ENCODE measurements around the gene IL1R2. TPM values are rescaled to one million over a fixed set of nuclear protein-coding genes. Genes with fewer than 3 reads are reported as not detected.

Gene IL1R2
- total RNA-seq, 4 donors from 2014 or later: 2.7 to 6.1 (median 3.6) TPM

DNA sequence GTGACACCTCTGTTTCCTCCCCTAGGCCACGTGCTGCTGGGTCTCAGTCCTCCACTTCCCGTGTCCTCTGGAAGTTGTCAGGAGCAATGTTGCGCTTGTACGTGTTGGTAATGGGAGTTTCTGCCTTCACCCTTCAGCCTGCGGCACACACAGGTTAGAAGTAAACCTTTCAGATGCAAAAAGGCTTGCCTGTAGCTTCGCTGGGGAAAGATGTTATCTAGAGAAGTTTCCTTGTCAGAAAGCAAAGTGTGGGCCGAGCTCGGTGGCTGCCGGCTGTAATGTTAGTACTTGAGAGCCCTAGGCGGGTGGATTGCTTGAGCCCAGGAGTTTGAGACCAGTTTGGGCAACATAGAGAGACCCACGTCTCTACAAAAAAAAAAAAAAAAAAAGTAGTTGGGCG is 16.7 kb downstream of the IL1R2 start:
- H3K27ac ChIP-seq: no peak overlapping the region
- H3K4me3 ChIP-seq (replicated peaks in 1 of 3): no peak overlapping the region
- no peaks in the 10 kb centered on the region for H3K9me3 ChIP-seq
- H3K36me3 ChIP-seq: no peaks in the 10 kb centered on the region
- H3K27me3 ChIP-seq: no peaks in the 10 kb centered on the region
- no peak for DNase-seq
- intact Hi-C loops (cut with DNase I): loop anchor here (10.0 kb wide), 1 partner anchor 124 kb away; no protein-coding TSS in a partner anchor
- no peak for TF ChIP-seq POLR2A (IDR thresholded peaks at IDR 0.05)
- TF ChIP-seq, protein P1, sequence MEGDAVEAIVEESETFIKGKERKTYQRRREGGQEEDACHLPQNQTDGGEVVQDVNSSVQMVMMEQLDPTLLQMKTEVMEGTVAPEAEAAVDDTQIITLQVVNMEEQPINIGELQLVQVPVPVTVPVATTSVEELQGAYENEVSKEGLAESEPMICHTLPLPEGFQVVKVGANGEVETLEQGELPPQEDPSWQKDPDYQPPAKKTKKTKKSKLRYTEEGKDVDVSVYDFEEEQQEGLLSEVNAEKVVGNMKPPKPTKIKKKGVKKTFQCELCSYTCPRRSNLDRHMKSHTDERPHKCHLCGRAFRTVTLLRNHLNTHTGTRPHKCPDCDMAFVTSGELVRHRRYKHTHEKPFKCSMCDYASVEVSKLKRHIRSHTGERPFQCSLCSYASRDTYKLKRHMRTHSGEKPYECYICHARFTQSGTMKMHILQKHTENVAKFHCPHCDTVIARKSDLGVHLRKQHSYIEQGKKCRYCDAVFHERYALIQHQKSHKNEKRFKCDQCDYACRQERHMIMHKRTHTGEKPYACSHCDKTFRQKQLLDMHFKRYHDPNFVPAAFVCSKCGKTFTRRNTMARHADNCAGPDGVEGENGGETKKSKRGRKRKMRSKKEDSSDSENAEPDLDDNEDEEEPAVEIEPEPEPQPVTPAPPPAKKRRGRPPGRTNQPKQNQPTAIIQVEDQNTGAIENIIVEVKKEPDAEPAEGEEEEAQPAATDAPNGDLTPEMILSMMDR (IDR thresholded peaks at IDR 0.05): no peak
- peaks cover 18 to 29% of the 10 kb centered on the region in 2 donors for H3K4me1 ChIP-seq
- WGBS, 2 donors: 96 to 98% methylated on average over 12 of the region's 12 CpGs

DNA sequence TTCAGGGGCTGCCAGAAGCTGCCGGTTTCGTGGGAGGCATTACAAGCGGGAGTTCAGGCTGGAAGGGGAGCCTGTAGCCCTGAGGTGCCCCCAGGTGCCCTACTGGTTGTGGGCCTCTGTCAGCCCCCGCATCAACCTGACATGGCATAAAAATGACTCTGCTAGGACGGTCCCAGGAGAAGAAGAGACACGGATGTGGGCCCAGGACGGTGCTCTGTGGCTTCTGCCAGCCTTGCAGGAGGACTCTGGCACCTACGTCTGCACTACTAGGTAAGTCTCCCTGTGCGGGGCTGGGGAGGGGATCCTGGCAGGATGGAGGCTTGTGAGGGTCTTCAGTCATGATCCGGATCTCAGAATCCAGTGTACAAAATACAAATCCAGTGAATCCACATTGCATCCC is 17.8 kb downstream of the IL1R2 start:
- Histone ChIP-seq H3K9me3 (no peaks in the 10 kb centered on the region), H3K4me1 (peaks cover 12 to 23% of the 10 kb centered on the region in 2 donors), H3K36me3 (no peaks in the 10 kb centered on the region), H3K27me3 (no peaks in the 10 kb centered on the region), H3K4me3 (replicated peaks in 1 of 3) (no peak overlapping the region), H3K27ac (no peak overlapping the region)
- no peak for DNase-seq
- 96 to 97% methylated on average over 9 to 10 of the region's 10 CpGs for WGBS, 2 donors
- no peak for TF ChIP-seq POLR2A (IDR thresholded peaks at IDR 0.05)
- TF ChIP-seq, protein P1 (IDR thresholded peaks at IDR 0.05): no peak
- intact Hi-C loops (cut with DNase I): loop anchor here (10.0 kb wide), 1 partner anchor 125 kb away; no protein-coding TSS in a partner anchor

DNA sequence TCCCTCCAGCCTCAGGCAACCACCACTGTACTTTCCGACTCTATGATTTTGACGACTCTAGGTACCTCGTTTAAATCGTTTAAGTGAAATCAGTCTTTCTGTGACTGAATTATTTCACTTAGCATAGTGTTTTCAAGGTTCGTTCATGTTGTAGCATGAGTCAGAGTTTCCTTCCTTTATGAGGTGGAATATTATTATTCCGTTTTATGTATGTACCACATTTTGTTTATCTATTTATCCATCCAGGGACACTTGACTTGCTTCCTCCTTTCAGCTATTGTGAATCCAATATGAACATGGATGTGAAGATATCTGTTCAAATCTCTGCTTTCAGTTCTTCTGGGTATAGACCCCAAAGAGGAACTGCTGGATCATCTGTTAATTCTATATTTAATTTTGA is 19.1 kb downstream of the IL1R2 start:
- no peak for DNase-seq
- Histone ChIP-seq H3K27ac (no peak overlapping the region), H3K4me3 (replicated peaks in 1 of 3) (no peak overlapping the region), H3K4me1 (peaks cover 0 to 10% of the 10 kb centered on the region in 2 donors), H3K9me3 (no peaks in the 10 kb centered on the region), H3K27me3 (no peaks in the 10 kb centered on the region), H3K36me3 (no peaks in the 10 kb centered on the region)
- WGBS, 2 donors: 78 to 85% methylated on average over 6 of the region's 6 CpGs
- intact Hi-C loops (cut with DNase I): loop anchor here (10.0 kb wide), 1 partner anchor 344 kb away; the partner anchor contains the start of gene IL18R1
- no peak for TF ChIP-seq POLR2A (IDR thresholded peaks at IDR 0.05)
- TF ChIP-seq, protein P1 (IDR thresholded peaks at IDR 0.05): no peak

DNA sequence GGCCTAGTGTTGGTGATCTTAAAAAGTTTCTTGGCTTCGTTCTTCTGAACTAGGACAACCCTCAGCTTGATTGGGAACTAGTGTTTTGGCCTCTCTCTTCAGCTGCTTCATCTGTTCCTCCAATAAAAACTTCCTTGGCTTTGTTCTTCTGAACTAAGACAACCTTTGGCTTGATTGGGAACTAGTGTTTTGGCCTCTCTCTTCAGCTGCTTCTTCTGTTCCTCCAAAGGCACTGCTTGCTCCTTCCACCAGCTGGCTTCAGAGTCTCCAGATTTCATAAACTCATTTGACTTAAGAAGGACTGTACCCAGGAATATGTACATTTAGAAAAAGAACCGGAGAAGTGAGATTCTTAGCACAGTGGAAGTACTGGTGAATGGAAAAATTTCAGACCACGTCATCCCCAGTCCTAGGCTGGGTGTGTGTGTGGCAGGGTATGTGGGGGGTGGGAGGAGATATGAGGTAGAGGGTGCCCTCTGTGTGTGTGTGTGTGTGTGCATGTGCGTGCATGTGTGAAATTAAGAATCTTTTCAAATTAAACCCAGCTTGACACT is 20.4 kb downstream of the IL1R2 start:
- intact Hi-C loops (cut with DNase I): loop anchor here (10.0 kb wide), 1 partner anchor 343 kb away; the partner anchor contains the start of gene IL18R1
- WGBS, 2 donors: 83 to 86% methylated on average over 4 of the region's 4 CpGs
- Histone ChIP-seq H3K36me3 (no peaks in the 10 kb centered on the region), H3K4me3 (replicated peaks in 1 of 3) (no peak overlapping the region), H3K27ac (no peak overlapping the region), H3K9me3 (no peaks in the 10 kb centered on the region), H3K27me3 (no peaks in the 10 kb centered on the region), H3K4me1 (no peaks in the 10 kb centered on the region)
- no peak for TF ChIP-seq POLR2A (IDR thresholded peaks at IDR 0.05)
- TF ChIP-seq, protein P1 (IDR thresholded peaks at IDR 0.05): no peak
- DNase-seq: no peak

DNA sequence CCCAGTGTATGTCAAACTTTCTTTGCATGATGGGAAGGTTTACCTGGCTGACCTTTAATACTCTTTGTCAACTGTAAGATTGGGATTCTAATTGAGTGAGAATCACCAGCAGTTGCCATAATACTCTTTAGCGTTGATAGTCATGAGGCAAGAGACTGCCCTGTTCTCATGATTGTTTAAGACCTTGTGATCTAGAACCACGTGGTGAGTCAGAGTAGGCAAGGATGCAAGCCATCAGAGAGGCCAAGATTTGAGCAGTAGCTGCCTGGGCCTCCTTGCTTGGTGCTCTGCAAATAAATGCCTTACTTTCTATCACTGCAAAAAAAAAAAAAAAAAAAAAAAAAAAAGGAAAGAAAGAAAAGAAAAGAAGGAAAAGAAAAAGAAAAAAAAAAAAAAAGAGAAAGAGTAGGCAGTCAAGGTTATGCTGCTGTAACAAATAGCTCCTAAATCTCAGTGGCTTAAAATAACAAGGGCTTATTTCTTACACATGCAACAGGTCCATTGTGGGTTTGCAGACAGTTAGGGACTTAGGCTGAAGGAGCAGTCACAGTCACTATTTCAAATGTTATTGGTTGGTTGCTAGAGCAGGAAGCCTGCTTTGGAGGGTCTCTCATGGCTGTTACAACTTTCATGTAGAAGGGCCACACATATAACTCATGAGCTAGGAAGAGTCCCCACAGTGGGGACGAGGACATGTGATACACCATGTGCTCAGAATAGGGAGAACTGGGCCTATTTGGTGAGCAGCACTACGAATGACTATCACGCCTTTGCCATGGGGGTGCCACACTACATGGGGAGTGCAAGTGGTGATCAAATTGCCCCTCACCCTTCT is 21.7 kb downstream of the IL1R2 start:
- WGBS, 2 donors: 93% methylated on average over 5 of the region's 5 CpGs
- H3K4me3 ChIP-seq (replicated peaks in 1 of 3): no peak overlapping the region
- intact Hi-C loops (cut with DNase I): loop anchor here (10.0 kb wide), 1 partner anchor 341 kb away; the partner anchor contains the start of gene IL18R1
- TF ChIP-seq, protein P1 (IDR thresholded peaks at IDR 0.05): no peak
- no peak for TF ChIP-seq POLR2A (IDR thresholded peaks at IDR 0.05)
- no peak overlapping the region for H3K27ac ChIP-seq
- H3K27me3 ChIP-seq: no peaks in the 10 kb centered on the region
- DNase-seq: no peak
- H3K4me1 ChIP-seq: no peaks in the 10 kb centered on the region
- no peaks in the 10 kb centered on the region for H3K36me3 ChIP-seq
- H3K9me3 ChIP-seq: no peaks in the 10 kb centered on the region
